Embryonic facial prominence (tissue), 1 donor: ENCODE measurements around the gene XDH.

Experiments
- DNase-seq: peaks from one replicate; pipeline ENCODE4 v3.0.0-alpha.2; 2016; ENCODE audit errors: extremely low spot score

The XDH gene

GRCh38 chr2:31365834-31366505 lies 48.6 kb downstream of the XDH start:
- no peak for DNase-seq

GRCh38 chr2:31365348-31365747 lies 49.2 kb downstream of the XDH start:
- DNase-seq = no peak

DNA sequence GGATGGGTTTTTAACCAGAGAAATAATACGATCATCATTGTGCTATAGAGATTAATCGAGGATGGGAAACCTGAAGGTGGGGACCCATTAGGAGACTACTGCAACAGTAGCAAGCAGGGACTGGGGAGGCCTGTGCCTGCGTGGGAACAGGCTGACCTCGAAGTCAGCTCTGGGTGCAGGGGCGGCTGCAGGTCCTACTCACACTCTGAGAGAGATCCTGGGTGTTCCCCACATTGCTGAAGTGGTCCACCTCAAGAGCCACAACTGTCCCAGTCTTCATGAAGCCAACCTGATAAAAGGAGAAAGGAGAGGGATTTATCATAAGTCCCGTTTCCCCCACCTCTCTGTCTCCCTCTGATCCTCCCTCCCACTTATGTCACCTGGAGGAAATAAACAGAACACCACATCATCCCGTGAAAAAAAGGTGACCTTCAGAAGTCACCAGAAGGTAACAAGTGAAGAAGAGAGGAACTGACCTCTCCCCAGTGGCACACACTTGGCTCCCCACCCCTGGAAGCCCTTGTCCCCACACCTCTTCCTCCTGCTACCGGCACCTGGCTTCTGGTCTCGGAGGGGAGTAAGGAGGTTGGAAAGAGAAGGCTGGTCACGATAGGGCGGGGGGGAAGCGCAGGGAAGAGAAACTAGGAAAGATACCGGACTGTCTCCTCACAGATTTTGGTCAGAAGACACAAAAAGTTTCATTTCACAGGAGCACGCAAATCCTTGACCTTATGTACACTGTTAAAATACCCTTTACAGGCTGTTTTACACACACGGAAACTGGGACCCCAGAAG lies 50.4 kb downstream of the XDH start:
- DNase-seq = no peak

DNA sequence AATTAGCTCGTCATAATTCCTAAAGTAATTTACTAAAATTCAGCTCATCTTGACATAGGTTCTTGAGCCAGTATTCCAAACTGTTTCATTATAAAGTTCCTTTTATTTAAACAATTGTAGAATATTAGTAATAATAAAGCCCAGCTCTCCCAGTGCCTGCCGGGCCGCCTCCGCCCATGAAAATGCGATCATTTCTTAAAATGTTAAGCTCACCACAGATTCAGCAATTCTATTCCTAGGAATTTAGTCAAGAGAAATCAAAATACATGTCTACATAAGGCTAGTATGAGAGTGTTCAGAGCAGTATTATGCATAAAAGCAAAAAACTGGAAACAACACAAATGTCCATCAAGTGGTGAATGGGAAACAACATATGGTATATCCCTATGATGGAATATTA lies 52.0 kb downstream of the XDH start:
- no peak for DNase-seq

DNA sequence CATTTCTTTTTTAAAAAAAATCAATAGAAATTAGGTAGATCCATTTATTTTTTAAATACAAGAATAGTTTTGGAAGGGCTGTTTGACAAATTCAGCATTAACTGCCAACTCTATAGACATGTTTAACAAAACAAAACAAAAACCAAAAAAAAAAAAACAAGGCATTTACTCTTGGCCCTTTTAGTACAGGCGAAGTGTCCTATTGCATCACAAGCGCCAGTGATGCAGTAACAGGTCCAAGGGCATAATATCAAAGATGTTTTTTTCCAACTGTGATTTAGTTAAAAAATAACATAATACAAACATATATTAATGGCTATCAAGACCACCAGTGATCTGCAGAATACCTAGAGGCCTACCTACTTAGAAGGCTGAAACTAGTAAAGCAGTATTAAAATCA lies 55.3 kb downstream of the XDH start:
- no peak for DNase-seq

- DNase-seq = no peak
Measured at GRCh38 chr2:31354837-31355236, 59.7 kb downstream of the XDH start.

- no peak for DNase-seq
Measured at GRCh38 chr2:31353179-31353578, 61.4 kb downstream of the XDH start.

- DNase-seq = no peak
Measured at GRCh38 chr2:31349684-31350083, 64.9 kb downstream of the XDH start.

GRCh38 chr2:31349160-31349559 lies 65.4 kb downstream of the XDH start:
- DNase-seq = no peak

- no peak for DNase-seq
Measured at GRCh38 chr2:31348618-31349017, 65.9 kb downstream of the XDH start.

DNA sequence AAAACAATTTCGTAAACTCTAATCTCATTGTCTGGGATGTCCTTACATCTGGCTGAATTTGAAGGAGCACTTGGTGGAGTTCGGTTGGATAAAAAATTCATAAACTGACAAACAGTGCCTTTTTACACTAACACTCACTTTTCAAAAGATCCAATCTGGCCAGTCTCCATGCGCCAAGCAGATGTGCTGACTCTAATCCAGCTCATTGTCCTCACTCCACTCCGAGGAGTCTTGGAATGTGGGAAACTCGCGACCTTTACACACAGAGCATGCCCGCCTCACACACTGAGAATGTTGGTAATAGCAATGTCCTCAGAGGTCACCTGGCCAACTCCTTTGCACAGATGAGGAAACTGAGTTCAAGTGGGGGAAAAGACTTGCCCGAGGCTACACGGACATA lies 66.8 kb downstream of the XDH start:
- DNase-seq = no peak

- no peak for DNase-seq
Measured at GRCh38 chr2:31347319-31347718, 67.2 kb downstream of the XDH start.

DNA sequence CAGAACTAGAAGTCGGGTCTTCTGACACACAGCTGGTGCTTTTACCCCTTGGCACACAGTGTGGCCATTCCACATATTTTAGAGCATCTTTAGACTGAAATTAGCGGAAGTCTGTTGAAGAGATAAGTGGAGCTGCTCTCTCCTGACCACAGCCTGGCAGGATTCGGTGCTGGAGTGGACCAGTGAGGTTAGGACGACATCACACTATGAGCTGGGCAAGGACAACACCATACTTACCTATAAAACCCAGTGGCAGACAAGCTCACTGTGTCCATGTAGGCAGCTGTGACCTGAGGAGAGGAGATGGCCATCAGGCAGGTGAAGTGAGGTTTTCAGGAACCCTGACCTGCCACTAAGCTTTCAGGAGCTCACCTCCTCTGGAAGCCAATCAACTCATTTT lies 70.1 kb downstream of the XDH start:
- DNase-seq = no peak

DNA sequence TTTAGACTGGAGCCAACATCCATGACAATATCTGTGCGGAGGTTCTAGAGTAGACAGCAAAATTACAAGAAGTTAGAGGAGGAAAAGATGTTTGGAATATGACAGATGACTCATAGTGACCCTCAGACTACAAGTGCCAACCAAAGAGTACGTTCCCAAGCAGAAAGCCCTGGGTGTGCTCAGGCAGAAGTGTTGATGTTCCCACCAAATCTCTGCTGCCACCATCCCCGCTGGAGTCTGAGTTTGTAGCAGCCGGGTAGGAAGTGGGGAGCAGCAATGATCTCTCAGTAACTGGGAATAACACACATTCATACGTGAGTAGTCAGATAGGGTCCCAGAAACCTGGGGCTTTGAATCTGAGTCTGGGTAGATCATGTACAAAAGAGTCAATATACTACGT lies 73.2 kb downstream of the XDH start:
- DNase-seq = no peak

GRCh38 chr2:31339696-31340095 lies 74.8 kb downstream of the XDH start:
- no peak for DNase-seq

DNA sequence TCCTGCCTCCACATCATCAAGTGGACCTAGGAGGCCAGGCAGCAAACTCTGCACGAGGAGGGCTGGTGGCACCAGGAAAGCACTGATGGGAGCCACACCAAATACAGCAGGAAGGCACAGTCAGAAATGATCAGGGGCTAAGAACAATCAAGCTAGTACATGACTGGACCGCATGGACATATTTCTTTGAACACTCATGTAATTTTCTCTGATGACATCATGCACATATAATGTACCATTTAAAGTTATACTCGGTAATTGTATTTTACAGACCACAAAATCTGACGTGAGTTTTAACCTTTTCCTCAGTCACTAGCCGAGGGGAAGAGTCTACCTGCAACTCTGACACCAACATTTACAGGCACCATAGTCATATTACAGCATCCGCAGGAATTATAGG lies 76.7 kb downstream of the XDH start:
- DNase-seq = no peak

DNA sequence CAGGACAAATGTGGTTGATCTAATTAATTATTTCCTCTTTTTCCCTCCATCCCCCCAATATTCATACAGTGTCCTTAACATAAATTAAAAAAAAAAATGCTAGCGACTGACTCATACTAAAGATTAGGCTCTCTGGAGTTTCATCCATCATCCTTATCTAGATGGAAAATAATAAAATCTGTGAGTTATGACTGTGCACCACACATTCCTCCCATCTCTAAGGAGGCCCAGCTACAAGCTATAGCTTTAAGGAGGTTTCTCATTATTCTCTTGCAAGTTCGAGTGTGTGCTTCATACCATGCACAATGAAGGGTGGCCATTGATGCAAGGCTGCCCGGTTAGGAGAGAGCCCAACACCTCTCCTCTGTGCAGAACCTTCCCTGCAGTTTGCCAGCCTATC lies 77.3 kb downstream of the XDH start:
- DNase-seq = no peak

DNA sequence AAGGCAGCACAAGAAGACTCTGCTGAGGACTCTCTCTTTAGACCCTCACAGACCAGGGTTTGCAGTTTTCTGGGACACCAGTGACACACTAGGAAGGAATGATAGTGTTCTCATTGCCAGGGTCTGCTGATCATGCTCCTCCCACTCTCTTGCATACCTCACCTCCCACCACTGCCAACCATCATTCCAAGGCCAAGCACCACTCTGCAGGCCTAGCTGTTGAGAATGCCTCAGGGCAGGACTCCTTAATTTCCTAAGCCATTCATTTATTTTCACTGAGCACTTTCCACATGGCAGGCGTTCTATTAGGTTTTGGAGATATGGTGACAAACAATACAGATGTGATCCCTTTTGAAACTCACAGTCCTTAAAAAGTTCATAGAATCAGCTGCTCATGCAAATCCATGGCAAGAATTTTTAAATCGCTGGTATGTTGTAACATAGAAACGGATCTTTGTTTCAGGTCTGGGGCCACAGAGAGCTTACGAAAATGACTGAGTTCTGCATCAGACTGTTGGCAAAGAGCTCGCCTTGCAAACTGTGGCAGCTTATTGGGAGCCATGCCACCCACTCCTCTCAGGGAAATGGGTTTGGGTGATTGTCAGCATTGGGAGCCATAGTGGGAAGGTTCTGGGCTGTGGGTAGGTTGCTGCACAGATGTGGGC lies 78.5 kb downstream of the XDH start:
- no peak for DNase-seq

GRCh38 chr2:31334311-31335026 lies 80.1 kb downstream of the XDH start:
- no peak for DNase-seq

DNA sequence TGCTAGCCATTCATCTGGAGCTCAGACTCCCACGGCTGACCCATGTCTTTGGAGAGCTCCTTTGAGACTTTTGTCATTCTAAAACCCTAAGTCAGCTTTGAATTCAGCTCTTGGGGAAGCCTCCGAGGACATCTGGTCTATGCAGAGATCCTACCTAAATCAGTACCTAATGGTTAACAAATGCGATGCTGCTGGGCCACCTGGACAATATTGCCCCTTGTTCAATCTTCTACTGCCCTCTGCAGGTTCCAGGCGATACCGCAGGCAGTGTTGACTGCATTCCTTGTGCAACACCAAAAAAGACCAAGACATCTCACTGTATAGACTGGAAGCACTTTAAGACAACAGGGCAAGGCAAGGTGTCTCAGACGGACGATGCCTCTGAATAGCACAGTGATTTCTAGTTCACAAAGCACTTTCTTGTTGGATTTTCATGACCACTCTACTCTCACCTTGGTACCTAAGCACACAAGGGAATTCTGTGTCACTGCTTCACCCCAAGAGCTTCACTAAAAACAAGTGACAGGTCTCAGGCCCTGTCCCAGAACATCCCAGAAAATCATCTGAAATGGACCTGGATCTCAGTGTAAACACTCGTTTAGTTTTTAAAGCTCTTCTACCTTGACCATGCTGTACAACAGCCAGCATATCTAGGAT lies 80.9 kb downstream of the XDH start:
- DNase-seq = peak; percentile 40

GRCh38 chr2:31333046-31333445 lies 81.5 kb downstream of the XDH start:
- DNase-seq = no peak

- DNase-seq = no peak
Measured at GRCh38 chr2:31332521-31332920, 82.0 kb downstream of the XDH start.
